ENCODE measurements around the gene YPEL1. TPM values are rescaled to one million over a fixed set of nuclear protein-coding genes. Genes with fewer than 3 reads are reported as not detected.
"Not testable (repeated sequence)": the region's sequence is repeated elsewhere in the genome, so short reads cannot be mapped to it uniquely, and the experiment has no call there.

The YPEL1 gene
- total RNA-seq, 1 experiment from 2014 or later: 3.6 TPM

DNA sequence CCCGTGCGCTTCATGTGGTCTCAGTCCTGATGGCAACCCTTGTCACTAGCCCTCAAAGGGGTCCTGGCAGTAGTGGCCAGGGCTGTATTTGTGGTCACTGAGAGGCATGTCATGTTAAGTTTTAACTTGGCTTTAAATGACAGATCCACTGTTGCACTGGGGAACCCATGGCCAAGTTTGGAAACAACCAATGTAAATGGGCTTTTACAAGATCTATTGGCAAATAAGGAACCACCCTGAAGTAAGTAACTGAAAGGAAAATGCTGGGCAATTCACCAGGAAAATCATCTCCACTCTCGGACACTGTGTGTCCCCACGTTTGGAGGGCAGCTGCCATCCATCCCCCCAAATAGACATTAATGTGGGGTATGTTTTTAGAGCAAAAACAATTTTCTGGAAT lies 8.4 kb downstream of the YPEL1 start:
- ChIA-PET CTCF (no interaction called here), POLR2A (ENCODE audit: low non-redundant PET) (no interaction called here)
- no peaks in the 10 kb centered on the region for H3K27me3 ChIP-seq (replicated peaks; ENCODE audit: insufficient read depth, low read depth, low read length, poor library complexity)
- BruUV-seq (replicated peaks): no TSS peak
- intact Hi-C loops (cut with micrococcal nuclease; ENCODE audit: unreplicated experiment): no loop called here
- H3K36me3 ChIP-seq (ENCODE audit: insufficient read depth, low read length, poor library complexity, severe bottlenecking): no peaks in the 10 kb centered on the region
- H3K4me3 ChIP-seq (ENCODE audit: low read depth, low read length, poor library complexity, severe bottlenecking): no peak overlapping the region
- DNase-seq (ENCODE audit: low spot score): no peak
- H3K27ac ChIP-seq (ENCODE audit: low read depth, low read length, poor library complexity, severe bottlenecking): no peak overlapping the region
- TF ChIP-seq CTCF (conservative IDR thresholded peaks at IDR 0.05; ENCODE audit: low read depth, low read length) (no peak), EZH2 (IDR thresholded peaks at IDR 0.05; ENCODE audit: borderline replicate concordance, low read depth, low read length, poor library complexity, severe bottlenecking) (no peak)
- no peaks in the 10 kb centered on the region for H3K4me1 ChIP-seq (ENCODE audit: insufficient read depth, low read length, poor library complexity, severe bottlenecking)
- H3K9me3 ChIP-seq (ENCODE audit: low read depth, low read length, poor library complexity, severe bottlenecking): no peaks in the 10 kb centered on the region

DNA sequence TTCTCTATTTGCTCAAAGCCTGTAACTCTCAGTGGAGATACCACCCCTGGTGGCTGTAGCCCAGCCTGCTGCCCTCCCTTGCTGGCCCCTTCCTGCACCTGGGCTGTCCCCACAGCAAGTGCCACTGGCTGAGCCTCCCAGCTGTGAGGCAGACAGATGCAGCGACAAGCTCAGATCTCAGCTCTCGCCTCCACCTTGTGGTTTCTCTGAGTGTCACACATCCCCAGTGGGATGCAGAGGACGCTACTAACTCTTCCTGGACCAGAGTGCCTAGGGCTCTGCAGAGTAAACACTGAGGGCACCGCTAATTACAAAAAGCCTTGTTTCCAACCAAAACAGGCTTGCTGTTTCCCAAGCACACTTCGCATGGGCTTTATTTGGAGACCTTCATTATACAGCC lies 8.9 kb downstream of the YPEL1 start:
- Histone ChIP-seq H3K36me3 (ENCODE audit: insufficient read depth, low read length, poor library complexity, severe bottlenecking) (no peaks in the 10 kb centered on the region), H3K4me3 (ENCODE audit: low read depth, low read length, poor library complexity, severe bottlenecking) (no peak overlapping the region), H3K27ac (ENCODE audit: low read depth, low read length, poor library complexity, severe bottlenecking) (no peak overlapping the region), H3K27me3 (replicated peaks; ENCODE audit: insufficient read depth, low read depth, low read length, poor library complexity) (no peaks in the 10 kb centered on the region), H3K4me1 (ENCODE audit: insufficient read depth, low read length, poor library complexity, severe bottlenecking) (no peaks in the 10 kb centered on the region), H3K9me3 (ENCODE audit: low read depth, low read length, poor library complexity, severe bottlenecking) (no peaks in the 10 kb centered on the region)
- ChIA-PET CTCF (no interaction called here), POLR2A (ENCODE audit: low non-redundant PET) (no interaction called here)
- intact Hi-C loops (cut with micrococcal nuclease; ENCODE audit: unreplicated experiment): no loop called here
- BruUV-seq (replicated peaks): no TSS peak
- peak; percentile 48 for TF ChIP-seq CTCF (conservative IDR thresholded peaks at IDR 0.05; ENCODE audit: low read depth, low read length)
- TF ChIP-seq EZH2 (IDR thresholded peaks at IDR 0.05; ENCODE audit: borderline replicate concordance, low read depth, low read length, poor library complexity, severe bottlenecking): no peak
- peak; percentile 53 for DNase-seq (ENCODE audit: low spot score)

- intact Hi-C loops (cut with micrococcal nuclease; ENCODE audit: unreplicated experiment): no loop called here
- DNase-seq (ENCODE audit: low spot score): no peak
- no peak for TF ChIP-seq CTCF (conservative IDR thresholded peaks at IDR 0.05; ENCODE audit: low read depth, low read length)
- Histone ChIP-seq H3K4me1 (ENCODE audit: insufficient read depth, low read length, poor library complexity, severe bottlenecking) (no peaks in the 10 kb centered on the region), H3K27me3 (replicated peaks; ENCODE audit: insufficient read depth, low read depth, low read length, poor library complexity) (no peaks in the 10 kb centered on the region), H3K36me3 (ENCODE audit: insufficient read depth, low read length, poor library complexity, severe bottlenecking) (no peaks in the 10 kb centered on the region), H3K4me3 (ENCODE audit: low read depth, low read length, poor library complexity, severe bottlenecking) (no peak overlapping the region), H3K27ac (ENCODE audit: low read depth, low read length, poor library complexity, severe bottlenecking) (no peak overlapping the region), H3K9me3 (ENCODE audit: low read depth, low read length, poor library complexity, severe bottlenecking) (no peaks in the 10 kb centered on the region)
- ChIA-PET CTCF (no interaction called here), POLR2A (ENCODE audit: low non-redundant PET) (no interaction called here)
- no TSS peak for BruUV-seq (replicated peaks)
Observed at GRCh38 chr22:21725956-21726649, 9.5 kb downstream of the YPEL1 start.

- H3K4me3 ChIP-seq (ENCODE audit: low read depth, low read length, poor library complexity, severe bottlenecking); H3K4me1 ChIP-seq (ENCODE audit: insufficient read depth, low read length, poor library complexity, severe bottlenecking); DNase-seq (ENCODE audit: low spot score); intact Hi-C loops (cut with micrococcal nuclease; ENCODE audit: unreplicated experiment); H3K27me3 ChIP-seq (replicated peaks; ENCODE audit: insufficient read depth, low read depth, low read length, poor library complexity); H3K9me3 ChIP-seq (ENCODE audit: low read depth, low read length, poor library complexity, severe bottlenecking); H3K36me3 ChIP-seq (ENCODE audit: insufficient read depth, low read length, poor library complexity, severe bottlenecking); H3K27ac ChIP-seq (ENCODE audit: low read depth, low read length, poor library complexity, severe bottlenecking); BruUV-seq (replicated peaks); CTCF ChIA-PET: not testable (repeated sequence)
- POLR2A ChIA-PET (ENCODE audit: low non-redundant PET): interaction anchor here (0.7 kb wide), 1 partner anchor 112 kb away, joined by 9 read pairs; no protein-coding TSS in a partner anchor
Observed at GRCh38 chr22:21724496-21724895, 11.1 kb downstream of the YPEL1 start.

DNA sequence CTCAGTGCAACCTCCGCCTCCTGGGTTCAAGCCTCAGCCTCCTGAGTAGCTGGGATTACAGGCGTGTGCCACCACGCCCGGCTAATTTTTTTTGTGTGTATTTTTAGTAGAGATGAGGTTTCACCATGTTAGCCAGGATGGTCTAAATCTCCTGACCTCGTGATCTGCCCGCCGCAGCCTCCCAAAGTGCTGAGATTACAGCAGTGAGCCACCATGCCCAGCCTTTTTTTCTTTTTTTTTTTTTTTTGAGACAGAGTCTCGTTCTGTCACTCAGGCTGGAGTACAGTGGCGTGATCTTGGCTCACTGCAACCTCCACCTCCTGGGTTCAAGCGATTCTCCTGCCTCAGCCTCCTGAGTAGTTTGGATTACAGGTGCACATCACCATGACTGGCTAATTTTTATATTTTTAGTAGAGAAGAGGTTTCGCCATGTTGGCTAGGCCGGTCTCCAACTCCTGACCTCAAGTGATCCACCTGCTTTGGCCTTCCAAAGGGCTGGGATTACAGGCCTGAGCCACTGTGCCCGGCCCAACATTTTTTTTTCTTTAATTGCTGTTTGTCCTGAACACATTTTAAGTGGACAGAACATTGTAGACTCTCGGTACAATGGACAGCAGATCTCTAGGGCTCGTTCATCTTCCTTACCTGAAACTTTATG lies 14.3 kb downstream of the YPEL1 start:
- H3K4me3 ChIP-seq (ENCODE audit: low read depth, low read length, poor library complexity, severe bottlenecking); H3K27me3 ChIP-seq (replicated peaks; ENCODE audit: insufficient read depth, low read depth, low read length, poor library complexity); H3K27ac ChIP-seq (ENCODE audit: low read depth, low read length, poor library complexity, severe bottlenecking); intact Hi-C loops (cut with micrococcal nuclease; ENCODE audit: unreplicated experiment); H3K36me3 ChIP-seq (ENCODE audit: insufficient read depth, low read length, poor library complexity, severe bottlenecking); DNase-seq (ENCODE audit: low spot score); BruUV-seq (replicated peaks); H3K9me3 ChIP-seq (ENCODE audit: low read depth, low read length, poor library complexity, severe bottlenecking); CTCF ChIA-PET; H3K4me1 ChIP-seq (ENCODE audit: insufficient read depth, low read length, poor library complexity, severe bottlenecking): not testable (repeated sequence)
- POLR2A ChIA-PET (ENCODE audit: low non-redundant PET): interaction anchor here (0.6 kb wide), 1 partner anchor 255 kb away, joined by 4 read pairs; no protein-coding TSS in a partner anchor

Measured in A673 (cell line).